ENCODE results near the gene AHCYL1.

AHCYL1 gene

DNA sequence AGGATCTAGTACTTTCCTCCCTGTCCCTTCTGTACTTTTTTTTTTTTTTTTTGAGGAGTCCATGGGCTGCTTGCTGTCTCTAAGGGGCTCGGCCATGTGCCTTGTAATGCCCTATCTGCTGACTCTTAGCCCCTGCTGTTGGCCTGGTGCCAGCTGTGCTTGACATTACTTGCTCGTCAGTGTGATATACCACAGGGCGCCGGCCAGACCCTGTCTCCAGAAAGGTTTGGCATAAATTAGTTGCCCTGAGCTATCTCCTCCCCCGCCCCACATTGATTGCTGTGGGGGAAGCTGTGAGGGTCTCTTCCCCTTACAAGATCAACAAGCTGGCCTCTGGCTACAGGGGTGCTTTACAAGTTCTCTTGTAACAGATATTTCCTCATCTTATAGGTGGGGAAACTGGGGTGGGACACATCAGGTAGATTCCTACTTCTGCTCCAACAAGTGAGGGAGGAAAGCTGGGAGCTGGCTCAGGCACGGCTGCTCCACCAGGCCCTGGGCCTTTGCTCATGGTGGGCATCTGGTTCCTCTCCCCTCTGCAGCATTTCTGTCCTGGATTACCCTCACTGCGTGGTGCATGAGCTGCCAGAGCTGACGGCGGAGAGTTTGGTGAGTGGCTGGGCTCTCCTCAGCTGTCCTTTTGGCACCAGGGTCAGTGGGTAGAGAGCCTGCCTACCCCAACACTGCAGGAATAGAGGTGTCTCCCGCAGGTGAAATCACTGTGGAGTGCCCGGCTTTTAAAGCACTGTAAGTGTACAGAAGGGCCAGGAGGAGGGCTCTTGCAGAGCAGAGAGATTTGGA is 65.4 kb downstream of the AHCYL1 start:
- TF ChIP-seq, protein P1, sequence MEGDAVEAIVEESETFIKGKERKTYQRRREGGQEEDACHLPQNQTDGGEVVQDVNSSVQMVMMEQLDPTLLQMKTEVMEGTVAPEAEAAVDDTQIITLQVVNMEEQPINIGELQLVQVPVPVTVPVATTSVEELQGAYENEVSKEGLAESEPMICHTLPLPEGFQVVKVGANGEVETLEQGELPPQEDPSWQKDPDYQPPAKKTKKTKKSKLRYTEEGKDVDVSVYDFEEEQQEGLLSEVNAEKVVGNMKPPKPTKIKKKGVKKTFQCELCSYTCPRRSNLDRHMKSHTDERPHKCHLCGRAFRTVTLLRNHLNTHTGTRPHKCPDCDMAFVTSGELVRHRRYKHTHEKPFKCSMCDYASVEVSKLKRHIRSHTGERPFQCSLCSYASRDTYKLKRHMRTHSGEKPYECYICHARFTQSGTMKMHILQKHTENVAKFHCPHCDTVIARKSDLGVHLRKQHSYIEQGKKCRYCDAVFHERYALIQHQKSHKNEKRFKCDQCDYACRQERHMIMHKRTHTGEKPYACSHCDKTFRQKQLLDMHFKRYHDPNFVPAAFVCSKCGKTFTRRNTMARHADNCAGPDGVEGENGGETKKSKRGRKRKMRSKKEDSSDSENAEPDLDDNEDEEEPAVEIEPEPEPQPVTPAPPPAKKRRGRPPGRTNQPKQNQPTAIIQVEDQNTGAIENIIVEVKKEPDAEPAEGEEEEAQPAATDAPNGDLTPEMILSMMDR (IDR thresholded peaks at IDR 0.05; ENCODE audit: insufficient read depth, low read length, poor library complexity, severe bottlenecking) = no peak
- no peak for TF ChIP-seq EZH2phosphoT487 (conservative IDR thresholded peaks at IDR 0.05; ENCODE audit: low read length)
- H3K4me3 ChIP-seq (ENCODE audit: insufficient read depth, low read length, poor library complexity, severe bottlenecking) = no peak overlapping the region
- peaks cover 13% of the 10 kb centered on the region; the same call in 1 of the 2 replicates for H3K36me3 ChIP-seq (ENCODE audit: low read length)
- no peaks in the 10 kb centered on the region for H3K27me3 ChIP-seq (ENCODE audit: low read length)
- no peaks in the 10 kb centered on the region for H3K9me2 ChIP-seq (replicated peaks; ENCODE audit: insufficient read depth, low read length)
- no peak overlapping the region for H3K9ac ChIP-seq (ENCODE audit: low read length)
- H3K9me3 ChIP-seq (ENCODE audit: insufficient read depth, low read length) = no peaks in the 10 kb centered on the region
- no peaks in the 10 kb centered on the region for H3F3A ChIP-seq (ENCODE audit: insufficient read depth)
- no peak overlapping the region for H2AFZ ChIP-seq (ENCODE audit: low read depth, low read length, severe bottlenecking)
- no peaks in the 10 kb centered on the region for H4K20me1 ChIP-seq (ENCODE audit: low read depth, low read length)
- no peak overlapping the region for H3K4me2 ChIP-seq (ENCODE audit: low read depth, low read length, poor library complexity, severe bottlenecking)
- H3K27ac ChIP-seq (ENCODE audit: low read depth, low read length) = no peak overlapping the region
- no peaks in the 10 kb centered on the region for H3K79me2 ChIP-seq (ENCODE audit: insufficient read depth, low read length)

DNA sequence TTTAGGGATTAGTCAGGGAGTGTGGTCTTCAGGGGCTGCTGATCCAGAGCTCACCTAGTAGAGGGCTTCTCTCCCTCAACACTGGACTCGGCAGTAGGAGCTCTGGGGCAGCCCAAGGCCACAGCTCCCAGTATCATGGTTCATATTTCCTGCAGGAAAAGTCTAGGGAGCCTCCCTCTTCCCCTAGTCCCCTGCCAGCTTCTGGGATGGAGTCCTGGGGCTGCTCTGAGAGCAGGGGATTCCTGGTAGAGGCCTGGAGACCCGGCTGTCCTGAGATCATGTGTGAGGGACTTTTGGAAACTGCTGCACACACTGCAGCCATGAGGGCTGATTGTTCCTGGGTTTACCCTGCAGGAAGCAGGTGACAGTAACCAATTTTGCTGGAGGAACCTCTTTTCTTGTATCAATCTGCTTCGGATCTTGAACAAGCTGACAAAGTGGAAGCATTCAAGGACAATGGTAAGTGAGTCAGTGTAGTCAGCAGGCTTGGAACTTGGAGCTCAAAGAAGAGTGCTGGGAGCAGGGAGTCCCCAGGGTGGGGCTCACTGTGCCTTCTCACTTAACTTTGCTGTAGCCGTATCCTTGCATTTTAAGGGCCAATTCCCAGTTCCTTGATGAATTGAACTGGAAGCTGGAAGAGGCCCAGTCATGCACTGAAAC is 66.2 kb downstream of the AHCYL1 start:
- no peaks in the 10 kb centered on the region for H3F3A ChIP-seq (ENCODE audit: insufficient read depth)
- H4K20me1 ChIP-seq (ENCODE audit: low read depth, low read length) = no peaks in the 10 kb centered on the region
- H3K4me2 ChIP-seq (ENCODE audit: low read depth, low read length, poor library complexity, severe bottlenecking) = no peak overlapping the region
- H3K27ac ChIP-seq (ENCODE audit: low read depth, low read length) = no peak overlapping the region
- no peaks in the 10 kb centered on the region for H3K79me2 ChIP-seq (ENCODE audit: insufficient read depth, low read length)
- no peak overlapping the region for H3K9ac ChIP-seq (ENCODE audit: low read length)
- H2AFZ ChIP-seq (ENCODE audit: low read depth, low read length, severe bottlenecking) = no peak overlapping the region
- H3K9me3 ChIP-seq (ENCODE audit: insufficient read depth, low read length) = no peaks in the 10 kb centered on the region
- H3K4me3 ChIP-seq (ENCODE audit: insufficient read depth, low read length, poor library complexity, severe bottlenecking) = no peak overlapping the region
- TF ChIP-seq, protein P1 (IDR thresholded peaks at IDR 0.05; ENCODE audit: insufficient read depth, low read length, poor library complexity, severe bottlenecking) = no peak
- no peak for TF ChIP-seq EZH2phosphoT487 (conservative IDR thresholded peaks at IDR 0.05; ENCODE audit: low read length)
- no peaks in the 10 kb centered on the region for H3K27me3 ChIP-seq (ENCODE audit: low read length)
- peaks cover 15% of the 10 kb centered on the region for H3K36me3 ChIP-seq (ENCODE audit: low read length)
- H3K9me2 ChIP-seq (replicated peaks; ENCODE audit: insufficient read depth, low read length) = no peaks in the 10 kb centered on the region

DNA sequence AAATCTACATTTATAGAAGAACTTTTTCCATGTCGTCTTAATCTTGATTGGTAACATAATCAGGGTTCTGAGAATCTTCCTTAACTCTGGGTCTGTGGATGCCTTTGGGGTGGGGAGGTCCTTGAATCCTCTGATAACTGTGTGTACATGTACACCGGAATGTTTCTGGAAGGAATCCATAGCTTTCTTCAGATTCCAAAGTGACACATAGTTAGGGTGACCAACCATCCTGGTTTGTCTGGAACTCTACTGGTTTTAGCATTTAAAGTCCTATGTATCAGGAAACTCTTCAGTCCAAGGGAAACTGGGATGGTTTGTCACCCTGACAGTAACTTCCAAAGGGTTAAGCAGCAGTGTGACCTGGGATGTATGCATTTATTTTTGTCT is 66.7 kb downstream of the AHCYL1 start:
- Histone ChIP-seq H3K27ac (ENCODE audit: low read depth, low read length) (no peak overlapping the region), H3K4me3 (ENCODE audit: insufficient read depth, low read length, poor library complexity, severe bottlenecking) (no peak overlapping the region), H2AFZ (ENCODE audit: low read depth, low read length, severe bottlenecking) (no peak overlapping the region), H3K4me2 (ENCODE audit: low read depth, low read length, poor library complexity, severe bottlenecking) (no peak overlapping the region), H3K79me2 (ENCODE audit: insufficient read depth, low read length) (no peaks in the 10 kb centered on the region), H4K20me1 (ENCODE audit: low read depth, low read length) (no peaks in the 10 kb centered on the region), H3K9me2 (replicated peaks; ENCODE audit: insufficient read depth, low read length) (no peaks in the 10 kb centered on the region), H3K9me3 (ENCODE audit: insufficient read depth, low read length) (no peaks in the 10 kb centered on the region), H3K27me3 (ENCODE audit: low read length) (no peaks in the 10 kb centered on the region), H3K36me3 (ENCODE audit: low read length) (peaks cover 15% of the 10 kb centered on the region), H3F3A (ENCODE audit: insufficient read depth) (no peaks in the 10 kb centered on the region), H3K9ac (ENCODE audit: low read length) (no peak overlapping the region)
- TF ChIP-seq, protein P1 (IDR thresholded peaks at IDR 0.05; ENCODE audit: insufficient read depth, low read length, poor library complexity, severe bottlenecking) = no peak
- no peak for TF ChIP-seq EZH2phosphoT487 (conservative IDR thresholded peaks at IDR 0.05; ENCODE audit: low read length)
